Stimulated activated CD4-positive, alpha-beta T cell treated with anti-CD3 and anti-CD28 coated beads, TNF-alpha, amount 100 ng/mL, for 24 hours (primary cell): ENCODE data around the gene UBQLN4.

Source experiments
- DNase-seq, 3 experiments: peaks; one replicate each; pipeline ENCODE4 v3.0.0-alpha.2; 2020; ENCODE audit warnings: low read depth in 3 of 3

UBQLN4 gene

GRCh38 chr1:156014829-156015228 lies 38.8 kb downstream of the UBQLN4 start:
- DNase-seq, result no peak

- DNase-seq, result no peak
These were observed 41.4 kb downstream of the UBQLN4 start for GRCh38 chr1:156012051-156012817.

- DNase-seq, result no peak
These were observed 44.2 kb downstream of the UBQLN4 start for GRCh38 chr1:156009404-156009803.

- DNase-seq, result no peak
These were observed 46.8 kb downstream of the UBQLN4 start for GRCh38 chr1:156006666-156007376.

- no peak for DNase-seq
These were observed 48.6 kb downstream of the UBQLN4 start for GRCh38 chr1:156004843-156005584.

GRCh38 chr1:156003923-156004188 lies 49.7 kb downstream of the UBQLN4 start:
- no peak for DNase-seq

GRCh38 chr1:156002188-156002911 lies 51.2 kb downstream of the UBQLN4 start:
- DNase-seq, result no peak

GRCh38 chr1:156001662-156002171 lies 51.9 kb downstream of the UBQLN4 start:
- no peak for DNase-seq

- no peak for DNase-seq
These were observed 52.5 kb downstream of the UBQLN4 start for GRCh38 chr1:156001021-156001661.

GRCh38 chr1:155999964-156000363 lies 53.6 kb downstream of the UBQLN4 start:
- no peak for DNase-seq

- no peak for DNase-seq
These were observed 57.4 kb downstream of the UBQLN4 start for GRCh38 chr1:155996166-155996565.

GRCh38 chr1:155993595-155993994 lies 60.0 kb downstream of the UBQLN4 start:
- no peak for DNase-seq

- no peak for DNase-seq
These were observed 63.4 kb downstream of the UBQLN4 start for GRCh38 chr1:155990005-155990739.

- DNase-seq, result peak; percentile 54 to 75 (median 55)
These were observed 64.2 kb downstream of the UBQLN4 start for GRCh38 chr1:155989242-155990004.
